ENCODE results near the gene FBXO30. TPM values are rescaled to one million over a fixed set of nuclear protein-coding genes. Genes with fewer than 3 reads are reported as not detected.

The FBXO30 gene
- total RNA-seq, 2 donors from 2014 or later = 6.9 to 7.8 TPM

DNA sequence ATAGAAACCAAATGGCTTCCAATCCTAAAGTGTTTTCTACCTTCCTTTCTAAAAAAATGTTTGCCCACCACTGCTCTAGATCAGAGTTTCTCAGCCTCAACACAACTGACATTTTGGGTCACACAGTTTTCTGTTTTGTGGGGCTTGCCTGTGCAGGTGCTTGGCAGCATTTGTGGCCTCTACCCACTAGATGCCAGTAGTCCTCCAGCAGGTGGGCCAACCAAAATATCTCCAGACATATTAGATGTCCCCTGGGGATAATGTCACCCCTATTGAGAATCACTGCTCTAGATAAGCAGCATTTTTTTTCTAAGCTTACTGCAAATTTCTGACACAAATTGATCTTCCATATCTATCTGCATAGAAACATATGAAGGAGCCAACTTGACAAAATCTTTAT is 53.0 kb downstream of the FBXO30 start:
- H3K4me1 Mint-ChIP-seq (ENCODE audit: low read depth in 2 of 2) = no peaks in the 10 kb centered on the region
- H3K36me3 Mint-ChIP-seq = no peaks in the 10 kb centered on the region
- DNase-seq (ENCODE audit: low spot score) (no peak), ATAC-seq (no peak)
- H3K27ac Mint-ChIP-seq = no peak overlapping the region
- peaks cover 0 to 3% of the 10 kb centered on the region in 2 donors for H3K27me3 Mint-ChIP-seq
- H3K4me3 Mint-ChIP-seq = no peak overlapping the region
- H3K9me3 Mint-ChIP-seq = no peaks in the 10 kb centered on the region

DNA sequence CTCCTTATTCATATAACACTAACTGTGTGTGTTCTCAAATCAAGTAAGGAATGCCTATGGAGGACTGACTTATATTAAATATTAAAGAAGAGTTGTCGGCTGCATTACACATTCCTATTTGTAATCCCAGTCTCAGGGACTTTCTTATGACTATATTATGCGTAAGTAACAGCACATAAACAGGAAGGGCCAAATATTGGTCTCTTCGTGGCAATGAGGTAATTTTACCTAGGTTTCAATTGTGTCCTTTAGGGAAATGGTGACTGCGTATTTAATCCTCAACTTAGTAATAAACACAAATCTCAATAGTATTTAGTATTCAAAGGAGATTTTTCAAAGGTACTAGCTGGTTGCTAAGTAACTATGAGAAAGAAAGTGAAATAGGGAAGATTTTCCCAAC is 56.5 kb downstream of the FBXO30 start:
- H3K36me3 Mint-ChIP-seq = no peaks in the 10 kb centered on the region
- H3K27ac Mint-ChIP-seq = no peak overlapping the region
- DNase-seq (ENCODE audit: low spot score) (no peak), ATAC-seq (no peak)
- H3K27me3 Mint-ChIP-seq = peaks cover 4 to 17% of the 10 kb centered on the region in 2 donors
- H3K9me3 Mint-ChIP-seq = no peaks in the 10 kb centered on the region
- no peak overlapping the region for H3K4me3 Mint-ChIP-seq
- no peaks in the 10 kb centered on the region for H3K4me1 Mint-ChIP-seq (ENCODE audit: low read depth in 2 of 2)

DNA sequence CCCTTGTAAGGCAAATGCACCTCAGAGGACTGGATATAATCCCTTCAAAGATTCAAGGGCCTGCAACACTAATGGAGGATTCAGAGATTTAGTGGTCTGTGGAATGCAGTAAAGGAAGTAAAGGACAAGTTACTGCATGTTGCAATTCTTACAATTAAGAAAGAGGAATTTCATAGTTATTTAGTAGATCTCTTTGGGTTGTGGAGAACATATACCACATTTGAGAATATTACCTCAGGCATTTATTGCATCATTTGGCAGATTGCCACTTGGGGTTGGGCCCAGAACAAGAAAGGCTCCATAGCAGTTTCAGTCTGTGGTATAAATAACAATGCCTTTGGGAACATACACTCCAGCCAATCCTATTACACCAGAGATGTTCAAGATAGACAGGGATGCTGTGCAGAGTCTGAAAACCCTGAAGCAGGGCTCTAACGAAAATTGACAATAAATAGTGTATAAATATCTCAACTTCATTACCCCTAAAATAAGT is 58.4 kb downstream of the FBXO30 start:
- DNase-seq (ENCODE audit: low spot score) = no peak
- Mint-ChIP-seq H3K4me3 (no peak overlapping the region), H3K9me3 (no peaks in the 10 kb centered on the region), H3K27me3 (peaks cover 6 to 24% of the 10 kb centered on the region in 2 donors), H3K4me1 (ENCODE audit: low read depth in 2 of 2) (no peaks in the 10 kb centered on the region), H3K27ac (no peak overlapping the region), H3K36me3 (no peaks in the 10 kb centered on the region)
- ATAC-seq = no peak

DNA sequence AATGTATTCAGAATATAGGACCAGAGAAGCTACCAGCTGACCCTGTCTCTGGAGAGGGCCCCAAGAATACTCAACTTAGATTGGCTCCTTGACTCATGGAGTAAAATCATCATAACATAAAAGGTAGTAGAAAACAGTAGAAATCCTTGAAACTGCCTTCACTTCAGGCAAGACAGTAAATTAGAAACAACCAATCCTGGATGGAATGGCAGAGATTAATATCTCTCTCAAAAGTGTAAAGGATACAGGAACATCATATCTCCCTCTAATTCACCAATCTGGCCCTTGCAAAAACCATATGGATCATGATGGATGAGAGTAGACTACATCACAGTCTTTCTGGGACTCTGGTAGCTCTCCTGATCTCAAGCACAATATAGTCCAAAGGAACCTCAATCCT is 58.9 kb downstream of the FBXO30 start:
- Mint-ChIP-seq H3K4me3 (no peak overlapping the region), H3K27ac (no peak overlapping the region), H3K9me3 (no peaks in the 10 kb centered on the region), H3K27me3 (peaks cover 6 to 24% of the 10 kb centered on the region in 2 donors), H3K36me3 (no peaks in the 10 kb centered on the region), H3K4me1 (ENCODE audit: low read depth in 2 of 2) (no peaks in the 10 kb centered on the region)
- ATAC-seq (no peak), DNase-seq (ENCODE audit: low spot score) (no peak)

DNA sequence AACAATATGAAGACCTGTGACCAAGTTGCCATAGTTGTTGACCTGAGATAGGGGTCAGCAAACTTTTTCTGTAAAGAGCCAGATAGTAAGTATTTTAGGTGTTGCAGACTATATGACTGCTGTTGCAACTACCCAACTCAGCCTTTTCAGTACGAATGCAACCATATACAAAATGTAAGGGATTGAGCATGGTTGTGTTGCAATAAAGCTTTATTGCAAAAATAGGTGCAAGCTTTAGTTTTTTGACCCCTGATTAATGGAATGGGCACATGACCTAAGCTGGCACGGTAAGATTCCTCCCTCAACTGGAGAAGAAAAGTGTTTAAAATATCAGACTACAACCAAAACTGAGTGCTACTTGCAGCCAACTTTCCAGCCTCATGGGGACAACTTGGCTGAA is 62.0 kb downstream of the FBXO30 start:
- H3K4me3 Mint-ChIP-seq = no peak overlapping the region
- no peak for ATAC-seq
- H3K27ac Mint-ChIP-seq = no peak overlapping the region
- no peaks in the 10 kb centered on the region for H3K36me3 Mint-ChIP-seq
- H3K9me3 Mint-ChIP-seq = no peaks in the 10 kb centered on the region
- peaks cover 6 to 24% of the 10 kb centered on the region in 2 donors for H3K27me3 Mint-ChIP-seq
- no peak for DNase-seq (ENCODE audit: low spot score)
- H3K4me1 Mint-ChIP-seq (ENCODE audit: low read depth in 2 of 2) = peaks cover 2 to 6% of the 10 kb centered on the region in 2 donors

DNA sequence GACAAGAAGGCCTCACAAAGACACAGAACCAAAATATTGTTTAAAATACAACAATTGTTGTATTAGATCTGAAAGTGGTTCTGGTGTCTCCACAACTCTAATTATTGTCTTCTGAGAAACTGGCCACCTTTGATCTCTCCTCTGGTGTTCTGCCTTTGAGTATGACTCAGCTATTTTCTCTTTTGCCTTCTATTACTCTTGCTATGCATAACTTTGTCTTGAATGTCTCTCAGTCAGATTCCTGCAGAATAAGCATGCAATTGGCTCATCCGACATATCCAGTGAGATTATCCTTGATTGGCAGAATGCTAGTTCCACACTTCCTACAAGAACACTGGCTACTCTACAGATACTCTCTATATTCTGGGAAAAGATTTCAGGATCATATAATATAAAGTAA is 65.0 kb downstream of the FBXO30 start:
- H3K36me3 Mint-ChIP-seq = no peaks in the 10 kb centered on the region
- H3K27me3 Mint-ChIP-seq = peaks cover 6 to 15% of the 10 kb centered on the region in 2 donors
- H3K9me3 Mint-ChIP-seq = no peaks in the 10 kb centered on the region
- no peak overlapping the region for H3K27ac Mint-ChIP-seq
- ATAC-seq (no peak), DNase-seq (ENCODE audit: low spot score) (no peak)
- peaks cover 2 to 6% of the 10 kb centered on the region in 2 donors for H3K4me1 Mint-ChIP-seq (ENCODE audit: low read depth in 2 of 2)
- no peak overlapping the region for H3K4me3 Mint-ChIP-seq

DNA sequence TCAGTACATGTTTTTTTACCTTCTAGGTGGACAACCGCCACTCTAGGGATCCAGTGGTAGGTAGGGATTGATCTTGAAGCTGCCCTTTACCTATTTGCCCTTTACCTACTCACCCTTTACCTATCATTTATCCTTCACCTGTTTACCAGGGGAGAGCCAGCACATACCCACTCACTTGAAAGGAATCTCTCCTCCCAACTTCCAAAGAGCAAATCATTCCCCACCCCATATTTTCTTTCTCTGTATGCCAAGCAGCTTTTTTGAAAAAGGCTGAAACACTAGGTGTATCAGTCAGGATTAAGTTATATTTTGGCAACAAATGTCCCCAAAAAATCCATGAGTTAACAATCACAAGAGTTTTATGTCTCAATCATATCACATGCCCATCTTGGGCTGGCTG is 68.7 kb downstream of the FBXO30 start:
- DNase-seq (ENCODE audit: low spot score) = no peak
- Mint-ChIP-seq H3K27me3 (no peaks in the 10 kb centered on the region), H3K4me3 (no peak overlapping the region), H3K9me3 (no peaks in the 10 kb centered on the region), H3K4me1 (ENCODE audit: low read depth in 2 of 2) (peaks cover 2 to 6% of the 10 kb centered on the region in 2 donors), H3K36me3 (no peaks in the 10 kb centered on the region), H3K27ac (no peak overlapping the region)
- no peak for ATAC-seq

DNA sequence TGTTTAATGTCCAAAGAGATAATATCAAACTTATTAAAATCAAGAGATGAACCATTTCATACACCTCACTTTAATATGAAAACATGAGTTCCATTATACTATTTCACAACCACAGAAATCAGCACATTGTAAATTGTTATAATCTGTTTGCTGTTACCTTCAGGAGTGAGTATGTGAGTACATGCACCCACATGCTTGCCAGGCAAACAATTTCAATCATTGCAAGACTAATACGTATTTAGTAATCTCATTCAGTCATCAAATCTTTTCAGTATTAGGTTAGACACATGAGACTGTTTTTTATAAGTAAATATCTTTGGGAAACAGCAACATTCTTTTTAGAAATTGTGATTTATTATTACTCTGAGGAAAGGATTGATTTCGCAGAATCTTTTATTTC is 70.0 kb downstream of the FBXO30 start:
- Mint-ChIP-seq H3K27ac (no peak overlapping the region), H3K4me3 (no peak overlapping the region), H3K36me3 (no peaks in the 10 kb centered on the region), H3K9me3 (no peaks in the 10 kb centered on the region), H3K4me1 (ENCODE audit: low read depth in 2 of 2) (peaks cover under 1 to 3% of the 10 kb centered on the region in 2 donors), H3K27me3 (peaks cover 0 to 5% of the 10 kb centered on the region in 2 donors)
- no peak for ATAC-seq
- DNase-seq (ENCODE audit: low spot score) = no peak

Other genes starting within 250 kb of the FBXO30 start
- gene EPM2A, start 79.3 kb downstream of the FBXO30 start, total RNA-seq = 10 to 100 TPM in 1 of 2 donors, 1 to 10 TPM in 1; 5.8 to 10.6 TPM
- 10 to 100 TPM; 20.2 to 29.5 TPM for gene SHPRH, start 149.6 kb upstream of the FBXO30 start, total RNA-seq
- gene GRM1, start 214.3 kb upstream of the FBXO30 start, total RNA-seq = not detected

Measured in natural killer cell treated with Interleukin-12 subunit alpha and Interleukin-12 subunit beta and Interleukin-15 and Interleukin-18, amount 100 ng/mL, for 72 hours (primary cell).